Heart left ventricle (tissue), 16 donors: ENCODE results near the gene SLC22A15. TPM values are rescaled to one million over a fixed set of nuclear protein-coding genes. Genes with fewer than 3 reads are reported as not detected.

ENCODE experiments used
- ATAC-seq, 4 donors: fragments of 200-7000 bp; cut with Tn5 transposase; one replicate each; pipeline ENCODE4 v1.9.1; 2020 to 2022; ENCODE audit warnings: moderate library complexity in 4 of 4, mild to moderate bottlenecking in 3 of 4, moderate number of reproducible peaks in 1 of 4
- DNase-seq, 5 donors: peaks; one replicate each; pipeline ENCODE4 v3.0.0-alpha.2; 2020
- H3K27ac ChIP-seq, 12 donors: fragments of 200-600 bp; sonication (generic) in 4 of 12; one replicate each; pipeline versions ENCODE4 v1.5.0 to v1.8.0; 2016 to 2022; ENCODE audit warnings: mild to moderate bottlenecking in 2 of 12
- H3K27me3 ChIP-seq, 9 donors: fragments of 200-600 bp; sonication (generic) in 2 of 9; one replicate each; pipeline versions ENCODE4 v1.5.1 to v1.8.0; 2016 to 2022; ENCODE audit warnings: mild to moderate bottlenecking in 3 of 9
- H3K36me3 ChIP-seq, 9 donors: fragments of 200-600 bp; sonication (generic) in 2 of 9; one replicate each; pipeline versions ENCODE4 v1.5.0 to v1.8.0; 2018 to 2022; ENCODE audit warnings: mild to moderate bottlenecking in 2 of 9
- H3K4me1 ChIP-seq, 12 donors: fragments of 200-600 bp; sonication (generic) in 4 of 12; one replicate each; pipeline versions ENCODE4 v1.5.0 to v1.8.0; 2016 to 2022; ENCODE audit warnings: mild to moderate bottlenecking in 3 of 12
- H3K4me3 ChIP-seq, 12 donors: fragments of 200-600 bp; sonication (generic) in 4 of 12; one replicate each; pipeline versions ENCODE4 v1.5.0 to v1.8.0; 2017 to 2022; ENCODE audit warnings: mild to moderate bottlenecking in 9 of 12, moderate library complexity in 4 of 12
- H3K9me3 ChIP-seq, 12 donors: fragments of 200-600 bp; sonication (generic) in 4 of 12; one replicate each; pipeline versions ENCODE4 v1.5.0 to v1.8.0; 2016 to 2022; ENCODE audit warnings: mild to moderate bottlenecking in 1 of 12
- CTCF ChIP-seq, 12 donors: fragments of 200-600 bp; sonication (generic) in 4 of 12; IDR thresholded peaks; one replicate each; pipeline versions ENCODE4 v1.5.0 to v1.8.0; 2018 to 2022; ENCODE audit warnings: antibody characterized with exemption in 12 of 12, mild to moderate bottlenecking in 5 of 12
- POLR2A ChIP-seq, 2 donors: fragments of 450-650 bp; IDR thresholded peaks; one replicate each; pipeline ENCODE4 v1.6.1; 2017; ENCODE audit warnings: antibody characterized with exemption in 2 of 2, mild to moderate bottlenecking in 2 of 2, moderate library complexity in 2 of 2
- WGBS, 4 donors: extraction: QIAGEN DNeasy Blood & Tissue Kit in 2 of 4; methylation state at CpG; one replicate each; pipeline versions ENCODE4 v1.1.5 to v1.1.7; 2013 to 2018; 5-methylcytosine and 5-hydroxymethylcytosine counted together
- intact Hi-C, 10 donors: fragments of 100-400 bp; cut with DNase I; formaldehyde crosslinking; loops; one replicate each; pipeline versions ENCODE4 v1.11.1 to v1.14.2; 2022
- polyA plus RNA-seq, 2 donors: library from polyadenylated mRNA; stranded (reverse); fragments of 200-250 nt; gene quantifications; one replicate each; pipeline ENCODE4 v1.2.3, GENCODE V29; 2013
- total RNA-seq, 9 donors: library from RNA; depleted of rRNA in 2 of 9; stranded (reverse); fragments of >200 nt in 2 of 9; fragmentation: NEBNext Ultra II Directional in 3 of 9; extraction: Animal tissue kit (Norgen Biotek cat#: 25700) in 3 of 9; gene quantifications; one replicate each; pipeline versions ENCODE4 v1.1.0 to v1.2.4, GENCODE V29; 2016 to 2023
- donor health status: ischemic (EF 13 %, LVEDD 7.1; RV severe dilation, severe dysfunction).
- donor health status: healthy with polysubstance abuse.
- donor health status: DM: no; HTN: yes; CAD: no.
- donor health status: DM: no; HTN: no; CAD: no.
- donor health status: ischemic (EF 25% LVEDD 6.9; RV normal size, moderate dysfunction).
- donor health status: ischemic (EF 25% LVEDD 5.7; RV mildly dilated, moderate dysfunction).
- donor health status: healthy.
- donor health status: DM: yes; HTN: yes; CAD: no.
- donor health status: ischemic (EF 35%, LVEDD 5.7; RV mildly dilated, moderate dysfunction).
- donor health status: nonischemic (EF 11% LVEDD 7.7; RV severe dilation, severe dysfunction).
- donor health status: DM: yes; HTN: yes; CAD: no.
- donor health status: PGD.
- donor health status: ischemic (EF 29% LVEDD 5.4; RV normal size, mild dysfunction).
- donor health status: nonischemic (EF 23%, LVEDD 6.1; RV moderate dilation, normal function).

The SLC22A15 gene
- total and polyA plus RNA-seq, 11 donors: 2.7 to 9.4 (median 7.9) TPM

- TF ChIP-seq CTCF (IDR thresholded peaks at IDR 0.05) (no peak), POLR2A (IDR thresholded peaks at IDR 0.05) (no peak)
- H3K36me3 ChIP-seq: no peaks in the 10 kb centered on the region
- no peaks in the 10 kb centered on the region for H3K9me3 ChIP-seq
- no peak overlapping the region for H3K4me3 ChIP-seq
- 74 to 82% (median 78%) methylated on average over 7 of the region's 7 CpGs for WGBS, 4 donors
- H3K4me1 ChIP-seq: peaks cover 0 to 6% (median 0%) of the 10 kb centered on the region in 12 donors
- no peak for DNase-seq
- H3K27me3 ChIP-seq: no peaks in the 10 kb centered on the region
- ATAC-seq: no peak
- no peak overlapping the region for H3K27ac ChIP-seq
- intact Hi-C loops: no loop called here
Observed at GRCh38 chr1:116113615-116114014, 137.3 kb downstream of the SLC22A15 start.

- 69 to 86% (median 80%) methylated on average over 3 to 4 of the region's 4 CpGs for WGBS, 4 donors
- TF ChIP-seq POLR2A (IDR thresholded peaks at IDR 0.05) (no peak), CTCF (IDR thresholded peaks at IDR 0.05) (no peak)
- no peak for ATAC-seq
Observed at GRCh38 chr1:116115476-116116439, 139.4 kb downstream of the SLC22A15 start.

GRCh38 chr1:116118471-116118870, 142.2 kb downstream of the SLC22A15 start:
- Histone ChIP-seq H3K4me1 (peaks cover 0 to 8% (median 0%) of the 10 kb centered on the region in 12 donors), H3K27ac (peak overlapping the region in 1 of 12 donors; percentile 22), H3K36me3 (no peaks in the 10 kb centered on the region), H3K9me3 (no peaks in the 10 kb centered on the region), H3K27me3 (no peaks in the 10 kb centered on the region), H3K4me3 (no peak overlapping the region)
- 46 to 53% (median 48%) methylated on average over 3 of the region's 3 CpGs for WGBS, 4 donors
- ATAC-seq: peak in 3 of 4 donors; percentile 51 to 62 (median 55)
- TF ChIP-seq POLR2A (IDR thresholded peaks at IDR 0.05): no peak
- TF ChIP-seq CTCF (IDR thresholded peaks at IDR 0.05): no peak
- DNase-seq: no peak
- intact Hi-C loops: no loop called here

More at GRCh38 chr1:116115476-116116439, 139.4 kb downstream of the SLC22A15 start:
- Histone ChIP-seq H3K4me3 (no peak overlapping the region), H3K9me3 (no peaks in the 10 kb centered on the region), H3K36me3 (no peaks in the 10 kb centered on the region), H3K27ac (no peak overlapping the region), H3K4me1 (peaks cover 0 to 8% (median 0%) of the 10 kb centered on the region in 12 donors), H3K27me3 (no peaks in the 10 kb centered on the region)
- intact Hi-C loops: no loop called here
- no peak for DNase-seq

Other genes starting within 250 kb of the SLC22A15 start
- 1,000 to 10,000 TPM in 5 of 9 donors, 100 to 1,000 TPM in 4; 700 to 1,692 (median 1,156) TPM for gene CASQ2, start 207.8 kb upstream of the SLC22A15 start, total RNA-seq
- 100 to 1,000 TPM; 444 to 563 TPM for gene CASQ2, start 207.8 kb upstream of the SLC22A15 start, polyA plus RNA-seq
- gene NHLH2, start 135.4 kb upstream of the SLC22A15 start, total RNA-seq: not detected
- not detected for gene NHLH2, start 135.4 kb upstream of the SLC22A15 start, polyA plus RNA-seq
- under 1 TPM in 2 of 9 donors, not detected in 7; 0.08 to 0.15 TPM for gene MAB21L3, start 134.9 kb downstream of the SLC22A15 start, total RNA-seq
- under 1 TPM in 1 of 2 donors, not detected in 1; 0.04 TPM for gene MAB21L3, start 134.9 kb downstream of the SLC22A15 start, polyA plus RNA-seq